ENCODE data around the gene FGF23. TPM values are rescaled to one million over a fixed set of nuclear protein-coding genes. Genes with fewer than 3 reads are reported as not detected.

FGF23 gene
- total RNA-seq, result not detected in 2 replicates

DNA sequence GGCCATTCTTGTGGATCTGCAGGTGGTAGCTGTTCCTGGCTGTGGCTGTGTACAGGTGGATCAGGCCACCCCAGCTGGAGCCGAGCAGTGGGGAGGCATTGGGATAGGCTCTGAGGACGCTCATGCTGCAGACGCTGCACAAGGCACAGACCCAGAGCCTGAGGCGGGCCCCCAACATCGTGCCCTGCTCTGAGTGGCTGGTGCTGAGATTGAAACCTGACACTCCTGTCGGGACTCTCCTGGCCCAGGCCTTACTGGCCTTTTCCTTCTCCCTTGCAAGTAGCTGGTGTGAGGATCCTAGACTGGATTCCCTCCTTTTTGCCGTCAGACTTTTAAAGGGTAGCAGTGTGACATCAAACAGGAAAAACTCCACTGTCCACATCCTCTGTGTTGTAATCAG lies at the start of gene FGF23:
Gene FGF23, minus strand, starts transcription at position 308 of the 400 bp plus-strand sequence. Its CDS starts 130 bp downstream, at position 178.

DNA sequence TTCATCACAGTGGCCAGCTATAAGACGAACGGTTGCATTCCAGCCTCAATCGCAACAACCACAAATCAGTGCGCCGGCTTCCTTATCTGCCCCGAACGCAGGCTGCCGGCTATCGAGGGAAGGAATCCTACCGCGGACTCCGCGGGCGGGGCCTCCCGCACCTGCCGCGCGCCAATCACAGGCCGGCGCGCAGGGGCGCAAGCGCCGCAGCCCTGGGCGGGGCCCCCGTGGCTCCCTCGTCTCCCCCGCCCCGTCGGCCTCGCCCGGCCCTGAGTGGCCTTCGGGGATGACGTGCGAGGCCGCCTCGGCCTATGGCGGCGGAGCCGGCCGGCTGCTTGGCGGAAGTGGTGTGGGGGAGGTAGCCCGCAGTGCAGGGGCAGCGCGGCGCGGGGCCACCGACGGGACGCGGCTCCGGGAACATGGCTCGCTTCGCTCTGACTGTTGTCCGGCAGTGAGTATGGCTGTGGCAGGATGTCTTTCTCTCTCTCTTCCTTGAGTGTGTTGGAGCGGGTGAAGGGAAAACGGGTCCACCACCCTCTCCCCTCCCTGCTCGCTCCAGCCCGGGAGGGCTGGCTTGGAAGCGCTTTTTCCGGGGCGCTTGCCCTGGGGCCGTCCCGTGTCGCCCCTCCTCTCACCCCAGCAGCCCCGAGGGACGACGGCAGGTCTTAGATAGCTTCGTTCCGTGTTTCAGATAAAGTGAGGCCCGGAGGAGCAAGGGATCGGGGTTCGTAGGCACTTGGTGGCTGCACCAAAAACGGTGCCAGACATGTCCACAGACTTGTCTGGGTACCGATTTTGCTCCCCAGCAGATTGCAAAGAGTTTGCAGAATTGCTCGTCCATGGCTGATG lies 58.4 kb downstream of the FGF23 start, which contains the start of gene TIGAR:
Gene TIGAR, plus strand, starts transcription at position 361 of the 849 bp plus-strand sequence. Its CDS starts 59 bp downstream, at position 420.

Other genes starting within 250 kb of the FGF23 start
- 59.9 and 144 TPM in 2 replicates for gene CCND2, start 106.0 kb downstream of the FGF23 start, total RNA-seq
- gene TIGAR, start 58.5 kb downstream of the FGF23 start, total RNA-seq, result 10.4 and 13.0 TPM in 2 replicates
- not detected in 2 replicates for gene FGF6, start 66.1 kb upstream of the FGF23 start, total RNA-seq
- 1.7 and 5.2 TPM in 2 replicates for gene RAD51AP1, start 159.2 kb upstream of the FGF23 start, total RNA-seq
- gene DYRK4, start 182.5 kb upstream of the FGF23 start, total RNA-seq, result 34.7 and 37.5 TPM in 2 replicates

All from smooth muscle cell of the pulmonary artery (primary cell).